ENCODE measurements around the gene HERC4. TPM values are rescaled to one million over a fixed set of nuclear protein-coding genes. Genes with fewer than 3 reads are reported as not detected.

The HERC4 gene
- total and polyA plus RNA-seq, 9 of the 15 experiments (the other 6 are each of a cell fraction or from before 2014, with no cell fraction given), result 12.5 to 33.5 (median 22.8) TPM

GRCh38 chr10:67883710-67884312 is 191.3 kb downstream of the HERC4 start (continued):
- TF ChIP-seq RCOR1 (IDR thresholded peaks at IDR 0.05; ENCODE audit: borderline replicate concordance in 1 of 2, low read depth in 2 of 2, low read length in 2 of 2) (peak in 1 of 2 experiments; percentile 66; a peak in 2 of 4 replicates), ZNF584 (CRISPR knock-in tag; IDR thresholded peaks at IDR 0.05; ENCODE audit: low read depth) (peak; percentile 49; the same call in 1 of the 2 replicates), ZNF134 (CRISPR knock-in tag; conservative IDR thresholded peaks at IDR 0.05) (no peak), PCBP1 (IDR thresholded peaks at IDR 0.05; ENCODE audit: low read depth, low read length, poor library complexity, severe bottlenecking) (no peak), HIVEP1 (CRISPR knock-in tag; IDR thresholded peaks at IDR 0.05) (no peak), ADNP (tag; IDR thresholded peaks at IDR 0.05) (peak; percentile 81; the same call in 1 of the 2 replicates), CTCFL (IDR thresholded peaks at IDR 0.05; ENCODE audit: borderline replicate concordance, insufficient read depth, low read depth, low read length, poor library complexity, severe bottlenecking) (no peak)
- TF ChIP-seq, protein P1, sequence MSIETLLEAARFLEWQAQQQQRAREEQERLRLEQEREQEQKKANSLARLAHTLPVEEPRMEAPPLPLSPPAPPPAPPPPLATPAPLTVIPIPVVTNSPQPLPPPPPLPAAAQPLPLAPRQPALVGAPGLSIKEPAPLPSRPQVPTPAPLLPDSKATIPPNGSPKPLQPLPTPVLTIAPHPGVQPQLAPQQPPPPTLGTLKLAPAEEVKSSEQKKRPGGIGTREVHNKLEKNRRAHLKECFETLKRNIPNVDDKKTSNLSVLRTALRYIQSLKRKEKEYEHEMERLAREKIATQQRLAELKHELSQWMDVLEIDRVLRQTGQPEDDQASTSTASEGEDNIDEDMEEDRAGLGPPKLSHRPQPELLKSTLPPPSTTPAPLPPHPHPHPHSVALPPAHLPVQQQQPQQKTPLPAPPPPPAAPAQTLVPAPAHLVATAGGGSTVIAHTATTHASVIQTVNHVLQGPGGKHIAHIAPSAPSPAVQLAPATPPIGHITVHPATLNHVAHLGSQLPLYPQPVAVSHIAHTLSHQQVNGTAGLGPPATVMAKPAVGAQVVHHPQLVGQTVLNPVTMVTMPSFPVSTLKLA (conservative IDR thresholded peaks at IDR 0.05), result no peak
- TF ChIP-seq, protein P2, sequence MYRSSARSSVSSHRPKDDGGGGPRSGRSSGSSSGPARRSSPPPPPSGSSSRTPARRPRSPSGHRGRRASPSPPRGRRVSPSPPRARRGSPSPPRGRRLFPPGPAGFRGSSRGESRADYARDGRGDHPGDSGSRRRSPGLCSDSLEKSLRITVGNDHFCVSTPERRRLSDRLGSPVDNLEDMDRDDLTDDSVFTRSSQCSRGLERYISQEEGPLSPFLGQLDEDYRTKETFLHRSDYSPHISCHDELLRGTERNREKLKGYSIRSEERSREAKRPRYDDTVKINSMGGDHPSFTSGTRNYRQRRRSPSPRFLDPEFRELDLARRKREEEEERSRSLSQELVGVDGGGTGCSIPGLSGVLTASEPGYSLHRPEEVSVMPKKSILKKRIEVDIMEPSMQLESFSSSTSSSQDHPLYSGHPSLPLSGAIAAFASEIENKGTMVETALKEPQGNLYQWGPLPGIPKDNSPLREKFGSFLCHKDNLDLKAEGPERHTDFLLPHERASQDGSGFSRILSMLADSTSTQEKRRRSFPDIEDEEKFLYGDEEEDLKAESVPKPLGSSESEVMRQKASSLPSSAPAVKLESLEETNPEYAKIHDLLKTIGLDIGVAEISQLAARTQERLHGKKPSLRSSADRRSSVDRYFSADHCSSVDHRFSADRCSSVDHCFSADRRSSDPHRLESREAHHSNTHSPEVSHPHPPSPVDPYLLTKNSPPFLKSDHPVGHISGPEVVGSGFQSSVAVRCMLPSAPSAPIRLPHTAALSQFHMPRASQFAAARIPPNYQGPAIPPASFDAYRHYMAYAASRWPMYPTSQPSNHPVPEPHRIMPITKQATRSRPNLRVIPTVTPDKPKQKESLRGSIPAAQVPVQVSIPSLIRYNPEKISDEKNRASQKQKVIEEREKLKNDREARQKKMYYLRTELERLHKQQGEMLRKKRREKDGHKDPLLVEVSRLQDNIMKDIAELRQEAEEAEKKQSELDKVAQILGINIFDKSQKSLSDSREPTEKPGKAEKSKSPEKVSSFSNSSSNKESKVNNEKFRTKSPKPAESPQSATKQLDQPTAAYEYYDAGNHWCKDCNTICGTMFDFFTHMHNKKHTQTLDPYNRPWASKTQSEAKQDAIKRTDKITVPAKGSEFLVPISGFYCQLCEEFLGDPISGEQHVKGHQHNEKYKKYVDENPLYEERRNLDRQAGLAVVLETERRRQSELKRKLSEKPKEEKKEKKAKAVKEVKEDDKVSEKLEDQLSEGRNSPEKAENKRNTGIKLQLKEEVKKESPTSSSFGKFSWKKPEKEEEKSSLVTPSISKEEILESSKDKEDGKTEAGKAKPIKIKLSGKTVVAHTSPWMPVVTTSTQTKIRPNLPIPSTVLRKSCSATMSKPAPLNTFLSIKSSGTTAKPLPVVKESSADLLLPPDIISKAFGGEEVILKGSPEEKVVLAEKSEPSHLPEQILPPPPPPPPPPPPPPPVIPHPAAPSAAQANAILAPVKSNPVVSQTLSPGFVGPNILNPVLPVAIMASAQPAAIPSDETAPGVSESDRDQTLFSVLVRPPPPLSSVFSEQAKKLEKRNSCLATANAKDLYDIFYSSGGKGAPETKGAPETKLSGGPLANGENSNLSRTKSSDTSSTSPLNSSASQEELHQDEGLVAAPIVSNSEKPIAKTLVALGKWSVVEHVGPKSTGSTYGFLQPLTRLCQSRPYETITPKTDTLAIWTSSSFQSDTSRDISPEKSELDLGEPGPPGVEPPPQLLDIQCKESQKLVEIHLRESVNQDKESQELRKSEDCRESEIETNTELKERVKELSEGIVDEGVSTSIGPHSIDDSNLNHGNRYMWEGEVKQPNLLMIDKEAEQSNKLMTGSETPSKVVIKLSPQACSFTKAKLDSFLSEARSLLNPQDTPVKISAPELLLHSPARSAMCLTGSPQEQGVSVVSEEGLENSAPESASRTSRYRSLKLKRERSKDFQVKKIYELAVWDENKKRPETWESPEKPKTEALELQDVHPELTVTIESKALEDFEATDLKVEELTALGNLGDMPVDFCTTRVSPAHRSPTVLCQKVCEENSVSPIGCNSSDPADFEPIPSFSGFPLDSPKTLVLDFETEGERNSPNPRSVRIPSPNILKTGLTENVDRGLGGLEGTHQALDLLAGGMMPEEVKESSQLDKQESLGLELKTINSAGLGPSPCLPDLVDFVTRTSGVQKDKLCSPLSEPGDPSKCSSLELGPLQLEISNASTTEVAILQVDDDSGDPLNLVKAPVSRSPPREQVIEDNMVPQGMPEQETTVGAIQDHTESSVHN (IDR thresholded peaks at IDR 0.05; ENCODE audit: borderline replicate concordance in 1 of 2, low read depth in 1 of 2), result no peak; a peak in 1 of 4 replicates
